ENCODE results near the gene LSM8. TPM values are rescaled to one million over a fixed set of nuclear protein-coding genes. Genes with fewer than 3 reads are reported as not detected.

The LSM8 gene
- total RNA-seq, 4 donors from 2014 or later = 19.4 to 41.7 (median 26.0) TPM

- no peaks in the 10 kb centered on the region for H3K4me1 ChIP-seq
- no peaks in the 10 kb centered on the region for H3K36me3 ChIP-seq
- no peaks in the 10 kb centered on the region for H3K9me3 ChIP-seq
- no peak for DNase-seq (ENCODE audit: low spot score in 2 of 2)
- 42% methylated on average over 2 of the region's 2 CpGs for WGBS
- no peak overlapping the region for H3K27ac ChIP-seq
- H3K27me3 ChIP-seq = no peaks in the 10 kb centered on the region
- no peak overlapping the region for H3K4me3 ChIP-seq
- TF ChIP-seq POLR2AphosphoS5 (IDR thresholded peaks at IDR 0.05) = no peak
- TF ChIP-seq, protein P1, sequence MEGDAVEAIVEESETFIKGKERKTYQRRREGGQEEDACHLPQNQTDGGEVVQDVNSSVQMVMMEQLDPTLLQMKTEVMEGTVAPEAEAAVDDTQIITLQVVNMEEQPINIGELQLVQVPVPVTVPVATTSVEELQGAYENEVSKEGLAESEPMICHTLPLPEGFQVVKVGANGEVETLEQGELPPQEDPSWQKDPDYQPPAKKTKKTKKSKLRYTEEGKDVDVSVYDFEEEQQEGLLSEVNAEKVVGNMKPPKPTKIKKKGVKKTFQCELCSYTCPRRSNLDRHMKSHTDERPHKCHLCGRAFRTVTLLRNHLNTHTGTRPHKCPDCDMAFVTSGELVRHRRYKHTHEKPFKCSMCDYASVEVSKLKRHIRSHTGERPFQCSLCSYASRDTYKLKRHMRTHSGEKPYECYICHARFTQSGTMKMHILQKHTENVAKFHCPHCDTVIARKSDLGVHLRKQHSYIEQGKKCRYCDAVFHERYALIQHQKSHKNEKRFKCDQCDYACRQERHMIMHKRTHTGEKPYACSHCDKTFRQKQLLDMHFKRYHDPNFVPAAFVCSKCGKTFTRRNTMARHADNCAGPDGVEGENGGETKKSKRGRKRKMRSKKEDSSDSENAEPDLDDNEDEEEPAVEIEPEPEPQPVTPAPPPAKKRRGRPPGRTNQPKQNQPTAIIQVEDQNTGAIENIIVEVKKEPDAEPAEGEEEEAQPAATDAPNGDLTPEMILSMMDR (IDR thresholded peaks at IDR 0.05) = no peak
- TF ChIP-seq POLR2A (IDR thresholded peaks at IDR 0.05) = no peak
- TF ChIP-seq EP300 (IDR thresholded peaks at IDR 0.05) = no peak
These were observed 18.1 kb downstream of the LSM8 start for GRCh38 chr7:118202061-118202460.

DNA sequence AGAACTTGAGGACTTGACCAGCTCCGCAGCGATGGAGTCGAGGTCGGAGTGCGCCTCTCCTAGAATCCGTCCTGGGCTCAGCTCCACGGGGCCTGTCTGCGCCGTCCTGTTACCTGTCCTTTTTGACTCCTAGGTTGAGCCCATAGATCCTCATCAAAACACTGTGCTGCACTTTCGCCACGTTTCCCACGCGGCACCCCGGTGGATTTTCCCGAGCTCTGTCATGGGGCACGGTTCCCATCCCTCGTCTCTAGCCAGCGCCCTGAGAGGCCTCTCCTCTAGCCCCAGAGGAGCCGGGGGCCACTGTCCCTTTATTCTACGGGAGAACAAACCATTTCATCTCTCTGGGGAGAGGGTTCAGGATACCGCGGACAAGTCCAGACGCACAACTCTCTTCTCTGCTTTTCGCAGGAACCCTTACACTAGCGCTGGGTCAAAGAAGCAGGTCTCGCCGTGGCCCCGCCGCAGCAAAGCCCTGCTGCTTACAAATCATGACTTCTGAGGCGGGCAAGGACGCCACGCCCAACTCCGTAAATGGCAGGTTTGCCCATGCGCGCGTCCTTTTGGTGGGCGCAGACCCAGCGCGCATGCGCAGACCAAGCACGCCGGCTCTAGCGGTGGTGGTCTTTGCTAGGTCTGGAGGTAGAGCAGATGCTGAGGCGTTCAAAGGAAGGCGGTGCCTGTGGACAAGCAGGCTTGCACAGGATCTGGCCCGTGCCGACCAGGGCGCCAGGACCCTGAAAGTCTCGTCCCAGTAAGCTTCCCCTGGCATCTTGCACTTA, 30.3 kb downstream of the LSM8 start:
- 13% methylated on average over 44 of the region's 49 CpGs for WGBS

DNA sequence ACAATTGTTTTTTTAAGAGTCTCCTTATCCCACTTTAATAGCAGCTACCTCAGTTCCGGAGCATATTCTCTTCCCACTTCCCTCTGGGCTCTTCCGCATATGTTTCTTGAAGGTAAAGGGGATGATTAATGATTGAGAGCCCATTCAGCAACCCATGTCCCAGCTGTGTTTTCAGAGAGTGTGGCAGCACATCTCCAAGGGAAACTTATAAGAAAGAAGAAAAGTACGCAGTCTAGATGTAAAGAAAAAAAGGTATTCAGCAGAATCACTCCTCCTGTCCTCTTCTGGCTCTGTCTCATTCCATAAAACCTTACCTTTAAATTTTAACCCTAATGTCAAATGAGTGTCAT, 30.8 kb downstream of the LSM8 start:
- TF ChIP-seq EP300 (IDR thresholded peaks at IDR 0.05) (no peak), POLR2A (IDR thresholded peaks at IDR 0.05) (no peak), POLR2AphosphoS5 (IDR thresholded peaks at IDR 0.05) (no peak)
- TF ChIP-seq, protein P1 (IDR thresholded peaks at IDR 0.05) = no peak
- no peak overlapping the region for H3K27ac ChIP-seq
- H3K4me1 ChIP-seq = peaks cover 9% of the 10 kb centered on the region
- peak overlapping the region; percentile 58 for H3K4me3 ChIP-seq
- no peaks in the 10 kb centered on the region for H3K9me3 ChIP-seq
- 30% methylated on average over 3 of the region's 3 CpGs for WGBS
- H3K27me3 ChIP-seq = no peaks in the 10 kb centered on the region
- no peak for DNase-seq (ENCODE audit: low spot score in 2 of 2)
- no peaks in the 10 kb centered on the region for H3K36me3 ChIP-seq

More for the DNA sequence above, 30.3 kb downstream of the LSM8 start:
- TF ChIP-seq EP300 (IDR thresholded peaks at IDR 0.05) (no peak), POLR2A (IDR thresholded peaks at IDR 0.05) (no peak), POLR2AphosphoS5 (IDR thresholded peaks at IDR 0.05) (no peak)
- TF ChIP-seq, protein P1 (IDR thresholded peaks at IDR 0.05) = no peak
- Histone ChIP-seq H3K4me1 (peaks cover 9% of the 10 kb centered on the region), H3K27me3 (no peaks in the 10 kb centered on the region), H3K4me3 (peak overlapping the region; percentile 58), H3K27ac (no peak overlapping the region), H3K9me3 (no peaks in the 10 kb centered on the region), H3K36me3 (no peaks in the 10 kb centered on the region)
- peak; percentile 75 to 81 for DNase-seq (ENCODE audit: low spot score in 2 of 2)

DNA sequence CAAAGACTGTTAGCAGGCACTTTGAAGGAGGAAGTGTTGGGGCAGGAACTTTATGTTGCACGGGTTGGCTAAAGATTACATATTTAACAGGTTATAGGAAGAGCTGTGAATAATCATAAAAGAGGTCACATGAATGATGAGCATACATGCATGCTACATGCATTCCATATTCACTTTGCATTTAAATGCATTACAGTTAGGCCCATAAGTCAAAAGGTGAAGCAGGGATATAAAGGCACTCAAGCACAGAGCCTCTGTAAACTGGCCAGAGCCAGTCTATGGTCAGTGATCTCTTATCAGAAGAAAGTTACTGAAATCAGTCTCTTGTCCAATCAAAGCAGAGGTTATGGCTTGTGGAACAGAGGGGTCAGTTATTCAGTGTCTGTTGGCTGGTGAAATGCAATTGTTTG, 33.3 kb downstream of the LSM8 start:
- H3K27me3 ChIP-seq = no peaks in the 10 kb centered on the region
- no peaks in the 10 kb centered on the region for H3K9me3 ChIP-seq
- TF ChIP-seq, protein P1 (IDR thresholded peaks at IDR 0.05) = no peak
- no peak for TF ChIP-seq POLR2A (IDR thresholded peaks at IDR 0.05)
- TF ChIP-seq POLR2AphosphoS5 (IDR thresholded peaks at IDR 0.05) = no peak
- no peak for TF ChIP-seq EP300 (IDR thresholded peaks at IDR 0.05)
- H3K4me3 ChIP-seq = no peak overlapping the region
- H3K27ac ChIP-seq = no peak overlapping the region
- DNase-seq (ENCODE audit: low spot score in 2 of 2) = no peak
- peaks cover 9% of the 10 kb centered on the region for H3K4me1 ChIP-seq
- 59% methylated on average over 1 of the region's 1 CpG for WGBS
- H3K36me3 ChIP-seq = no peaks in the 10 kb centered on the region

DNA sequence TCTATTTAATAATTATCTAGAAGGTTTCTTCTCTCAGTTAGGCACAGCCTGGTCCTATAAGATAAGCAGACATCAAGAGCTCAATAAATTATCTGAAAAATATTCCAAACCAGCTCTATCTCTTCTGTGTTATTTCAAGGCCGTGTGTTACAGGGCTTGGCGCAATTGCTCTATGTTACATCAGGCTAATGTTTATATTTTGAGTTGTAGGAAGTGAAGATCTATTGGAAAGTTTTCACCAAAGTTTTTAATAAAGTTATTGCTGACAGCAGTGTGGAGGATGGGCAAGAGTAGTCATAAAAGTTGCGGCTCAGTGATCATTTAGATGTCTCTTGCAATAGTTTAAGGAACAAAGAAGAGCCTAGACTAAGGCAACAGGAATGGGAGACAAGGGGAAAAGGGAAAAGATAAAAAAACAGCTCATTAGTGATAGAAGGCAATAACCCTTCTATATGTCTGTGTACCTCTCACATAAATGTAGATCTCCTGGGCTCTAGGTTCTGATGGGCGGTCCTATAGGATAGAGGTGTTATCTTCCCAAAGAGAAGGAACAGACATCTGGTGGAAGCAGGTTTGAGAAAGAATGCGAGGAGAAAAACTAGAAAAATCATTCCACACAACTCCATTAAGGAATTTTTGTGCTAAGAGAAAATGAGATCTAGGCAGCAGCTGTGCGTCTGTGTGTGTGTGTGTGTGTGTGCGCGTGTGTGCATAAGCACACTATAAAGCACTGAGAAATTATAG, 34.6 kb downstream of the LSM8 start:
- no peak overlapping the region for H3K27ac ChIP-seq
- no peaks in the 10 kb centered on the region for H3K36me3 ChIP-seq
- TF ChIP-seq POLR2AphosphoS5 (IDR thresholded peaks at IDR 0.05) = no peak
- TF ChIP-seq POLR2A (IDR thresholded peaks at IDR 0.05) = no peak
- no peak overlapping the region for H3K4me3 ChIP-seq
- DNase-seq (ENCODE audit: low spot score in 2 of 2) = no peak
- no peaks in the 10 kb centered on the region for H3K27me3 ChIP-seq
- H3K9me3 ChIP-seq = no peaks in the 10 kb centered on the region
- 77% methylated on average over 8 of the region's 8 CpGs for WGBS
- H3K4me1 ChIP-seq = peaks cover 8% of the 10 kb centered on the region

Data from suprapubic skin (tissue), 4 donors.